ENCODE results near the gene FAF1.
"Not testable (repeated sequence)": the region's sequence is repeated elsewhere in the genome, so short reads cannot be mapped to it uniquely, and the experiment has no call there.

The FAF1 gene

DNA sequence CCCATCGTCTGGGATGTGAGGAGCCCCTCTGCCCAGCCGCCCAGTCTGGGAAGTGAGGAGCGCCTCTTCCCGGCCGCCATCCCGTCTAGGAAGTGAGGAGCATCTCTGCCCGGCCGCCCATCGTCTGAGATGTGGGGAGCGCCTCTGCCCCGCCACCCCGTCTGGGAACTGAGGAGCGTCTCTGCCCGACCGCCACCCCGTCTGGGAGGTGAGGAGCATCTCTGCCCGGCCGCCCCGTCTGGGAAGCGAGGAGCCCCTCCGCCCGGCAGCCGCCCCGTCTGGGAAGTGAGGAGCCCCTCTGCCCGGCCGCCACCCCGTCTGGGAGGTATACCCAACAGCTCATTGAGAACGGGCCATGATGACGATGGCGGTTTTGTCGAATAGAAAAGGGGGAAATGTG lies 7.5 kb downstream of the FAF1 start:
- DNase-seq = not testable (repeated sequence)

DNA sequence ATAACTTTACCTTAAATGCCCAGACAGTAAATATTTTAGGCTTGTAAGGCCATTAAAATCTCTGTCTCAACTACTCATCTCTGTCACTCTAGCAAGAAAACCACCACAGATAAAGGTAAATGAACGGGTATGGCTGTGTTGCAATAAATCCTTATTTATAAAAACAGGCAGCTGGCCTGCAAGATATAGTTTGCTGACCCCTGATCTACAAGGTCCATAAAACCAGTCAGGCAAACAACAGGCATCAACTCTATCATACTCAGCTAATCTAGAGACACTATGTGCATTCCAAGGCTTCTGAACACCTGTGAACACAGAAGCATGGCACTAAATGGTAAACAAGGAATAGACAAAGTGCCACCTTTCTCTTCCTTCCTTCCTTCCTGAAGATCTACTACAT lies 9.7 kb downstream of the FAF1 start:
- no peak for DNase-seq

GRCh38 chr1:50949286-50949982 lies 10.6 kb downstream of the FAF1 start:
- DNase-seq = no peak

GRCh38 chr1:50942334-50942733 lies 17.7 kb downstream of the FAF1 start:
- no peak for DNase-seq

GRCh38 chr1:50940291-50940690 lies 19.8 kb downstream of the FAF1 start:
- DNase-seq = no peak

DNA sequence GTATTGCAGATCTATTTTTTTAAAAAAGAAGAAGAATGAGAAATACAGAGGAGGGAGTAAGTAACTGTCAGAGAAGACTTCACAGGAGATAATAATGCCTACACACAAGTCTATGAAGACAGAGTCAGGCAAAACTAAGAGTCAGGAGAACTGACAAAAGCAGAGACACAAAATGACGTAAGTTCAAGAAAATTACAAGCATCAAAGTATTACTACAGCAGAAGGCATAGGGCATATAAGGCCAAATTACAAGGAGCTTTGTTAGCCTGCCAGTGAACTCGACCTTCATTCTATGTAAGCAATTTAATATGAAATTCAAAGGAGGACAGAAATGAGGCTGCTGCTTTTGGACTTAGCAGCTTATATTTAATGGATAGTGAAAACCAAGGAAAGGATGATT lies 23.7 kb downstream of the FAF1 start:
- DNase-seq = no peak

GRCh38 chr1:50935276-50935675 lies 24.8 kb downstream of the FAF1 start:
- DNase-seq = not testable (repeated sequence)

GRCh38 chr1:50934838-50935237 lies 25.2 kb downstream of the FAF1 start:
- no peak for DNase-seq

DNA sequence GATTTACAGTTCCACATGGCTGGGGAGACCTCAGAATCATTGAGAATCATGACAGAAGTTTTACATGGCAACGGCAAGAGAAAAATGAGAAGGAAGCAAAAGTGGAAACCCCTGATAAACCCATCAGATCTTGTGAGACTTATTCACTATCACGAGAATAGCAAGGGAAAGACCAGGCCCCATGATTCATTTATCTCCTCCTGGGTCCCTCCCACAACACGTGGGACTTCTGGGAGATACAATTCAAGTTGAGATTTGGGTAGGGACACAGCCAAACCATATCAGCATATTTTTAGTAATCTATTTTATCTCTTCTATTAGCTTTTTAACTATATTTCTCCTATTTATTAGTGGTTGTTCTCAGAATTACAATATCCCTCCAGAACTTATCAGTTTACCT lies 26.3 kb downstream of the FAF1 start:
- DNase-seq = not testable (repeated sequence)

DNA sequence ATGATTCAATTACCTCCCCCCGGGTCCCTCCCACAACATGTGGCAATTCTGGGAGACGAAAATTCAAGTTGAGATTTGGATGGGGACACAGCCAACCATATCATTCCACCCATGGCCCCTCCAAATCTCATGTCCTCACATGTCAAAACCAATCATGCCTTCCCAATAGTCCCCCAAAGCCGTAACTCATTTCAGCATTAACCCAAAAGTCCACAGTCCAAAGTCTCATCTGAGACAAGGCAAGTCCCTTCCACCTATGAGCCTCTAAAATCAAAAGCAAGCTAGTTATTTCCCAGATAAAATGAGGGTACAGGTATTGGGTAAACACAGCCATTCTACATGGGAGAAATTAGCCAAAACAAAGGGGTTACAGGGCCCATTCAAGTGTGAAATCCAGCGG lies 28.0 kb downstream of the FAF1 start:
- DNase-seq = not testable (repeated sequence)

GRCh38 chr1:50930965-50931737 lies 28.9 kb downstream of the FAF1 start:
- no peak for DNase-seq

DNA sequence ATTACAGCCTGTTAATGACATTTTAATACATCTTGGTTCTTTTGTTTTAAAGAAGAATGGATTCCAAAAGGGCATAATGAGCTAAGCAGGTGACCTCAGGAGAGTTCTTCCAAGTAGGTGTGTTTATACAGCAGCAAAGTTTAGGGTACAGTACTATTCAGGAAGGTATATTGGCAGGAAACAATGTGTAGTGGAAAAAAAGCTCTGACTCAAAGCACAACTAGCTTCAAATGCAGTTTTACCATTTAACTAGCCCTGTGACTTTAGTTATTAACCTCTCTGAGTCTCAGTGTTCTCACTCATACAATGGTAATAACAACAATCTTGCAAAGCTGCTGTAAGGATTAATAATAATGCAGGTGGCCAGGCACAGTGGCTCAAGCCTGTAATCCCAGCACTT lies 29.9 kb downstream of the FAF1 start:
- DNase-seq = no peak

DNA sequence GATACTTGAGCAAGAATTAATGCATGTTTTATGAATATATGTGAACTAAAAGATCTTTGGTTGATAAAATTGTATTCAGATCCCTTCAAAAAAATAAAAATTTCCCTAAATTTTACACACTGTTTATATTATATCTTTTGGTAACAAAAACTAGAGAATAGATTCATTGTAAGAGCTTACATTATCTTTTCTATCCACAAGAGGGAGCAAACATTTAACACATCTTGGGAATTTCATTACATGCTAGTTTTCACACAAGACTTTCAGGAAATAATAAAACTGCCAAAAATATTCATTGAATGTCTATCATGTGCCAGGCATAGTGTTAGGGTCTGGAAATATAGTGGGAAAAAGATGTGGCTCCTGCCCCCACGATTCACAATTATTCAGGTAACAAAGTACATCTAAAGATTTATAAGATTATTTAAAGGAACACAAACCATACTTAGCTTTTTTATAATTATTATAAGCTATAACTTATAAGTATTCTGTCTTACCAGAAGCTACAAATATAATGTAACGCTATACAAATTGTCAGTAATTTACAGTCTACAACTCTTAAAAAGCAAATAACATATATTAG lies 30.6 kb downstream of the FAF1 start:
- DNase-seq = no peak

DNA sequence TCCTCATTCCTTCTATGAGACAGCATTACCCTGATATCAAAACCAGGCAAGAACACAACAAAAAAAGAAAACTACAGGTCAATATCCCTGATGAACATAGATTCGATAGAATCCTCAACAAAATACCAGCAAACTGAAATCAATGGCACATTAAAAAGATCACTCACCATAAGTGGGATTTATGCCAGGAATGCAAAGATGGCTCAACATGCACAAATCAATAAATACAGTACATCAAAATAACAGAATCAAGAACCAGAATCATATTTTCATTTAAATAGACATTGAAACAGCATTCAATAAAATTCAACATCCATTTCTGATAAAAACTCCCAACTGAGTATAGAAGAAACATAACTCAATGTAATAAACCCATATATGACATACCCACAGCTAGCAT lies 36.5 kb downstream of the FAF1 start:
- DNase-seq = no peak

- no peak for DNase-seq
Observed at GRCh38 chr1:50921029-50921428, 39.0 kb downstream of the FAF1 start.

- no peak for DNase-seq
Observed at GRCh38 chr1:50920409-50920808, 39.7 kb downstream of the FAF1 start.

DNA sequence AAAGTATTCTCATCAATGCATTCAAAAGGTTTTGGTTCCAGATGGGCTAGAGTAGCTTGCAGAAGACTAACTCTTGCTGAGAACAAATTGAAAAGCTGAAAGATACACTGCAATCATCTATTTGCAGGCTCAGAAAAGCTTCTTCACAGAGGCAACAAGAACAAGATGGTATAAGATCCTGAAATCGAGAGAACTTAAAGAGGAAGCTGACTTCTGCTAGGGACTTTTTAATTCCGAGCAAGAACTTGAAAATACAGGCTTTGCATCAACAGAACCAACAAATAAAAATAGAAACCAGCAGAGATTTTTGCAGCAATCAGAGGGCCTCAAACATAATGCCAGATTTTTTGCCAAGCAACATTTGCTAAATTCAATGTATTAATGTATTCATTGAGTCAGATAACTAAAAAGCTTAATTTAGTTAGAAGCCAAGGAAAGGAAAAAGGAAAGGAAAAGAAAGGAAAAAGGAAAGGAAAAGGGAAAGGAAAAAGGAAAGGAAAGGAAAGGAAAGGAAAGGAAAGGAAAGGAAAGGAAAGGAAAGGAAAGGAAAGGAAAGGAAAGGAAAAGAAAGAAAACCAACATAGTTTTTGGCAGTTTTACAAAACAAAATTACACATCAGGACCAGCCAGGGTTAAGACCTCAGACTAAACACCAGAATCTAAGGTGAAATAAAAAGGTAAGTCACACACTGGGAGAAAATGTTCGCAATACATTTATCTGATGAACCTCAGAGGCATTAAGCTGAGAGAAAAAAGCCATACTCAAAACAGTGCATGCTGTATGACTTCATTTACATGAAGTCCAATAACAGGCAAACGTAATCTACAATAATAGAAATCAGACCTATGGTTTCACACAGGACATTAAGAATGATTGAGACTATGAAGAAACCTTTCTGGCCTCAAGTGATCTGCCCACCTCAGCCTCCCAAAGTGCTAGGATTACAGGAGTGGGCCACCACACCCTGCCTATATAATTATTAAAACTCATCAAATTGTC lies 42.6 kb downstream of the FAF1 start:
- no peak for DNase-seq

DNA sequence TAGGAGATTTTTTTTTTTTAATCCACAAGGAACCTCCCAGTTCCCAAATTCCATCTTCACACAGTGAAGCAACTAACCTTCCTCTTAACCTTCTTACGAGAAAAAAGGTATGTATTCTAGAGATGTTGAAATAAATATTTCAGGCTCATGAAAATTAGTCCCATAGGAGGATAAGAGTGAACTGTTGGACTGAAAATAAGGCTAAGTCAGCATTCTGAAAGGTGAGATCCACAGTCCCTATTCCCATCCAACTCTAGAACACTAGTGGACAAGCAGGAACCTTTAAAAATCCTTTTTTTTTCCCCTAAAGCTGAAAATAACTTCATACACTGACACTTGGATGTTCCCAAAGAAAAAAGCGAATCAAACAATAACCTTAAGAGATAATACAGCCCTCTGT lies 44.4 kb downstream of the FAF1 start:
- DNase-seq = no peak

DNA sequence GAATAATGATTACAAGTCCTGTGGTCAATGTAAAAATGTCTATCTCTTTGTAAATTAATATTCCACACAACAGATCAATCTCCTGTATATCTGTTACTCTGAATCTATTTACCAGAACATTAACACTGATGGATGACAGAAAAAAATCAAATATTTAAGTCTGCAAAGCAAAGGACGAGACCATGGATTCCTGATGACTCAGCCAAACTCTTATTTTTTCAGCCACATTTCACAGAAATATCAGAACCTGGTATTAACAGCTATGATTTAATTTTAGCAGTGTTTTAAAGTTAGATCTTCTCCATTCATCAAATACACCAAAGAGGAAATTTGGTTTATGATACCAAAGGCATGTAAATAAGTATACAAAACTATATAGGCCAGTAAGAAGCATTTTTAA lies 46.1 kb downstream of the FAF1 start:
- DNase-seq = no peak

GRCh38 chr1:50910356-50910755 lies 49.7 kb downstream of the FAF1 start:
- not testable (repeated sequence) for DNase-seq

GRCh38 chr1:50907610-50908009 lies 52.5 kb downstream of the FAF1 start:
- not testable (repeated sequence) for DNase-seq

DNA sequence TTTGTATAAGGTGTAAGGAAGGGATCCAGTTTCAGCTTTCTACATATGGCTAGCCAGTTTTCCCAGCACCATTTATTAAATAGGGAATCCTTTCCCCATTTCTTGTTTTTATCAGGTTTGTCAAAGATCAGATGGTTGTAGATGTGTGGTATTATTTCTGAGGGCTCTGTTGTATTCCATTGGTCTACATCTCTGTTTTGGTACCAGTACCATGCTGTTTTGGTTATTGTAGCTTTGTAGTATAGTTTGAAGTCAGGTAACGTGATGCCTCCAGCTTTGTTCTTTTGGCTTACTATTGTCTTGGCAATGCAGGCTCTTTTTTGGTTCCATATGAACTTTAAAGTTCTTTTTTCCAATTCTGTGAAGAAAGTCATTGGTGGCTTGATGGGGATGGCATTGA lies 54.0 kb downstream of the FAF1 start:
- not testable (repeated sequence) for DNase-seq

DNA sequence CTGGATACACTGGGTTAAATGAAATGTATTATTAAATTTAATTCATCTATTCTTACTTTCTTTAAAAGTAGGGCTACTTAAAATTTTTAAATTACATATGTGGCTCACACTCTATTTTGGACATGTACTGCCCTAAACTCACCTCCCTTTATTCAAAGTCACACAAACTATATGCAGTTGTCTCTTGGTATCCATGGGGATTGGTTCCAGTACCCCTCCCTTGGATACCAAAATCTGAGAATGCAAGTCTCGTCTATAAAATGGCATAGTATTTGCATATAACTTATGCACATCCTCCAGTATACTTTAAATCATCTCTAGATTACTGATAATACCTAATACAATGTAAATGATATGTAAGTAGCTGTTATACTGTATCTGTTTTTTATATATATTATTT lies 57.6 kb downstream of the FAF1 start:
- DNase-seq = no peak
